A673 (cell line): ENCODE results near the gene TAC1.

Experiments used
- EZH2 ChIP-seq: fragments of 200-600 bp; sonication (generic); IDR thresholded peaks from 2 replicates; pipeline ENCODE4 v1.6.1; 2017; ENCODE audit warnings: borderline replicate concordance, low read depth, mild to moderate bottlenecking, mixed read lengths, antibody characterized with exemption, low read length; ENCODE audit not compliant: poor library complexity, severe bottlenecking
- TF ChIP-seq, protein P1 (sequence below): fragments of 300-800, 200-600 bp; sonication (generic); conservative IDR thresholded peaks from 2 replicates; pipeline ENCODE4 v1.5.1; 2017; ENCODE audit warnings: low read depth, mild to moderate bottlenecking, antibody characterized with exemption, low read length, moderate library complexity, mixed read lengths

DNA sequence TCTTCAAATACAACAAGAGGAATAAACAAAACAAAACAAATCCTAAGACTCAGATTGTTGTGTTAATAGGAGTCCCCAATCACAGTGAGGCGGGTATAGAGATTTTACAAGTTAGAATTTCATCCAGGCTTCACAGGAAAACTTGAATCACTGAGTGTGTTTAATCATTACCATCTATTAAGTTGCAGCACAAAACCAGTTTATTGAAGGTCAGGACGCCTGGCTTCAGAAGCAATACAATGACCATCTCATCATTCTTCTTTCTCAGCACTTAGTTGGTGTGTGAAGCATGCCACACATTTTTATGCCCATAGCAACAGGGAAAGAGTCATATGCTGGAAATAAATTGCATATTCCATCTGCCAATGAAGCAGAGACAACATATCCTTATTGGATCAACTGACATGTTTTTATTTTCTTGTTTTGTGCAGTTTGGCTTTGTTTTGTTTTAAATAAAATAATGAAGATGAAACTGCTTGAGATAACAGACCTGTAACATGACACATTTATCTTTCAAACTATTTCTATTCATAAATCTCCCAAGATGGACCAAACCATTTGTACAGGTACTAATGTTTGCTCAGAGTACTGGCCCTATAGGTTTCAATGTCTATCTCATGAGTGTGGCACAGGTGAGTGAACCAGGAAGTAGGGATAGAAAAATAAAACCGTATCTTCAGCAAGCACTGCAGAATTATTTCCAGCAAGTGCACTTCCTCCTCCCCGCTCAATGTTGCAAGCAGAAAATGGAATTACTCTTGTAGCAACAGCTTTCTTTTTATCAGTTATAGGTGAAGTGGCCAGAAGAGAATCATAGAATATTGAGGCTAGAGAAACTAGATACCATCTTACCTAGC, 40.4 kb downstream of the TAC1 start:
- TF ChIP-seq, protein P1, sequence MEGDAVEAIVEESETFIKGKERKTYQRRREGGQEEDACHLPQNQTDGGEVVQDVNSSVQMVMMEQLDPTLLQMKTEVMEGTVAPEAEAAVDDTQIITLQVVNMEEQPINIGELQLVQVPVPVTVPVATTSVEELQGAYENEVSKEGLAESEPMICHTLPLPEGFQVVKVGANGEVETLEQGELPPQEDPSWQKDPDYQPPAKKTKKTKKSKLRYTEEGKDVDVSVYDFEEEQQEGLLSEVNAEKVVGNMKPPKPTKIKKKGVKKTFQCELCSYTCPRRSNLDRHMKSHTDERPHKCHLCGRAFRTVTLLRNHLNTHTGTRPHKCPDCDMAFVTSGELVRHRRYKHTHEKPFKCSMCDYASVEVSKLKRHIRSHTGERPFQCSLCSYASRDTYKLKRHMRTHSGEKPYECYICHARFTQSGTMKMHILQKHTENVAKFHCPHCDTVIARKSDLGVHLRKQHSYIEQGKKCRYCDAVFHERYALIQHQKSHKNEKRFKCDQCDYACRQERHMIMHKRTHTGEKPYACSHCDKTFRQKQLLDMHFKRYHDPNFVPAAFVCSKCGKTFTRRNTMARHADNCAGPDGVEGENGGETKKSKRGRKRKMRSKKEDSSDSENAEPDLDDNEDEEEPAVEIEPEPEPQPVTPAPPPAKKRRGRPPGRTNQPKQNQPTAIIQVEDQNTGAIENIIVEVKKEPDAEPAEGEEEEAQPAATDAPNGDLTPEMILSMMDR = no peak
- TF ChIP-seq EZH2 = no peak
